Right cardiac atrium (tissue), 5 donors: ENCODE data around the gene TSPAN4. TPM values are rescaled to one million over a fixed set of nuclear protein-coding genes. Genes with fewer than 3 reads are reported as not detected.

Experiments used
- ATAC-seq, 2 donors: fragments of 200-7000 bp; cut with Tn5 transposase; one replicate each; pipeline versions ENCODE4 v1.8.0 to v1.9.1; 2020; ENCODE audit warnings: moderate library complexity in 2 of 2, mild to moderate bottlenecking in 1 of 2
- DNase-seq, 3 donors: peaks; one replicate each; pipeline ENCODE4 v3.0.0-alpha.2; 2020
- H3K27ac ChIP-seq: one replicate; pipeline ENCODE4 v1.5.1; 2013; ENCODE audit warnings: mild to moderate bottlenecking, low read length, control low read depth, moderate library complexity
- H3K27me3 ChIP-seq: one replicate; pipeline ENCODE4 v1.6.1; 2013; ENCODE audit not compliant: control insufficient read depth, insufficient read depth
- H3K4me1 ChIP-seq: one replicate; pipeline ENCODE4 v1.6.1; 2013; ENCODE audit warnings: low read length; ENCODE audit not compliant: control insufficient read depth, insufficient read depth
- H3K4me3 ChIP-seq: one replicate; pipeline ENCODE4 v1.5.1; 2013; ENCODE audit warnings: low read length, control low read depth
- H3K9me3 ChIP-seq: one replicate; pipeline ENCODE4 v1.6.1; 2013; ENCODE audit warnings: low read length; ENCODE audit not compliant: control insufficient read depth
- WGBS: extraction: QIAGEN DNeasy Blood & Tissue Kit; methylation state at CpG from one replicate; pipeline ENCODE4 v1.1.7; 2013; 5-methylcytosine and 5-hydroxymethylcytosine counted together
- intact Hi-C, 4 donors: fragments of 100-400 bp; cut with DNase I; formaldehyde crosslinking; loops; one replicate each; pipeline versions ENCODE4 v1.11.0 to v1.14.0; 2022 to 2023
- polyA plus RNA-seq: library from polyadenylated mRNA; stranded (reverse); fragments of 200-250 nt; gene quantifications from one replicate; pipeline ENCODE4 v1.2.3, GENCODE V29; 2013
- total RNA-seq, 4 donors: library from RNA; stranded (reverse); fragmentation: NEBNext Ultra II Directional; extraction: Animal tissue kit (Norgen Biotek cat#: 25700); gene quantifications; one replicate each; pipeline ENCODE4 v1.2.1, GENCODE V29; 2021
- donor health status: healthy with polysubstance abuse.
- donor health status: DM: no; HTN: yes; CAD: no.
- donor health status: DM: no; HTN: no; CAD: no.
- donor health status: DM: no; HTN: yes; CAD: no; lungs with severe emphysema.
- donor health status: DM: yes; HTN: yes; CAD: no.

Gene TSPAN4
- total and polyA plus RNA-seq, 5 donors: 36.6 to 45.1 (median 40.7) TPM

DNA sequence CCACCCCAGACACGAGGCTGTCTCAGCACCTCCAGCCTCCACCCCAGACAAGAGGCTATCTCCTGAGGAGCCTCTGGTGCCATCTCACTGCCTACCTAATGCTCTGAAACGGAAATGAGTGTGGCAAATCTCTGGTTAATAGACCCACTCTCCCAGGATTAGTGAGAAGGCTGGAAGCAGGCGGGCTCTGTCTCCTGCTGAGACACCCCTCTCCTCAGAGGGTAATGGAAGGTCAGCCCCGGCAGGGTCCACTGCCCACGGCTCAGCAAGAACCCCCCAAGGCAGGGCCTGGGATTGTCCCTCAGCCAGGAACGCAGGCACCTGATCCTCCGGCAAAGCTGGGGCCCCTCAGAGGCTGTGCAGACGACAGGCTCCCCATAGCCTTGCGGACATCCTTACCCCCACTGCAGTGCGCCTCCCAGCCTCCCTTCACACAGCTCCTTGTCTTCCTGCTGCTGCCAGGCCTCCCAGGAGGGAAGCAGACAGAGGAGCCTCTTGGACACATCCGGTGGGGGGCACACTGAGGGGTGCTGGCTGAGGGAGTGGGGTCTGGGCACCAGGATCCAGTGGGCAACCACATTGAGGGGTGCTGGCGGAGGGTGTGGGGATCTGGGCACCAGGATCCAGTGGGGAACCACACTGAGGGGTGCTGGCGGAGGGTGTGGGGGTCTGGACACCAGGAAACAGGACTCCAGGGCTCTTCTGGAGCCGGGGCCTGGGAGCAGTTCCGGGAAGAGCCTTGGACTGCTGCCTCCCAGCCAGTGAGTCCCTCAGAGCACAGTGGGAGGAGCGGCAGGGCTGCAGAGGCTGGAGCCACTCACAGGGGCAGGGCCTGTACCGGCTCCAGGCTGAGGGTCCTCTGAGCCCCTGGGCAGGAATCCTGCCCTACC lies 54.8 kb downstream of the TSPAN4 start:
- intact Hi-C loops: no loop called here
- WGBS: 81% methylated on average over 17 of the region's 17 CpGs
- no peaks in the 10 kb centered on the region for H3K27me3 ChIP-seq
- H3K4me3 ChIP-seq: no peak overlapping the region
- peak; percentile 11 to 13 for ATAC-seq
- no peak overlapping the region for H3K27ac ChIP-seq
- no peaks in the 10 kb centered on the region for H3K9me3 ChIP-seq
- no peaks in the 10 kb centered on the region for H3K4me1 ChIP-seq
- DNase-seq: peak in 1 of 3 donors; percentile 46

DNA sequence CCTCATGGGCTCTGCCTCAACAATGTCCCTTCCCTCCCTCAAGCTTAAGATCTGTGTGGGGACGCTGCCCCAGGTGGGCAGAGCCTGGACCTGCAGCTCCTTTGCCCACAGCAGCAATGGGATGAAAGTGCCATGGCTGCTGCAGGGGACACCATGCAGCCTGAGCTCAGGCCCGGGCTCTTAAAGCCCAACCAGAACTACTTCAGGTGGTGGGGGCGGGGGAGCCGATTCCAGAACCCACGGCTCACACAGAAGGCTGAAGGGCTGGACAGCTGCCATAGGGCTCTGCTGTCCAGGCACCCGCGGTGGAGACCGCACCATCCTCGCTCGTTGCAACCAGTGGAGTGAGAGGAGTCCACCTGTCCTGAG lies 55.5 kb downstream of the TSPAN4 start:
- H3K4me3 ChIP-seq: no peak overlapping the region
- DNase-seq: no peak
- intact Hi-C loops: no loop called here
- ATAC-seq: peak in 1 of 2 donors; percentile 4
- no peak overlapping the region for H3K27ac ChIP-seq
- 73% methylated on average over 10 of the region's 10 CpGs for WGBS
- no peaks in the 10 kb centered on the region for H3K27me3 ChIP-seq
- no peaks in the 10 kb centered on the region for H3K9me3 ChIP-seq
- H3K4me1 ChIP-seq: no peaks in the 10 kb centered on the region

DNA sequence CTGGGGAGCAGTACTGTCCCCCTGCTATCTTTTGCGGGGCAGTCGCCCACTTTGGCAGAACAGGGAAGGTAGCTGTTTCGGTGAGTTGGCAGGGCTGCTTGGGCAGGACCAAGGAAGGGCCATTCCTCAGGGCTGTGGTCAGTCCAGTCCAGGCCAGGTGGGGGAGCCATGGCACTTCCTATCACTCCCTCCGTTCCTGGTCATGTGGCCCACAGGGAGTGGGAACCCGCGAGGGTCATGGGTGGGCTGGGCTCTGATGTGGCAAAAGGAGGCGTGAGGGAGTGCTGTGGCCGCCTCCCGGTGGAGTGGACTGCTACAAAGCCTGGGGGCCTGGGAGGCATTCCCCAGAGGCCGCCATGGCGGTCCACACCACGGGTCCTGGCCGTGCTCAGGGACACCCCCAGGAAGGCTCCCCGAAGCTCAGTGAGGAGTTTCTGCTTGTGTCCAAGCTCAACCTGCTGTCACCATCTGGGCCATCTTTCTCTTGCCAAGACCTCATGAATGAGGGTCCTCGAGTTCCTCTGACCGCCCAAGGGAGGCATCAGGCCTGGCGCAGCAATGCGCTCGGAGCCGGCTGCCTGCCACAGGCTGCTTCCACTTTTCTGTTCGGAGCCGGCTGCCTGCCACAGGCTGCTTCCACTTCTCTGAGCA lies 56.0 kb downstream of the TSPAN4 start:
- H3K27me3 ChIP-seq: no peaks in the 10 kb centered on the region
- no peak overlapping the region for H3K27ac ChIP-seq
- intact Hi-C loops: no loop called here
- no peak for DNase-seq
- WGBS: 82% methylated on average over 22 of the region's 22 CpGs
- no peak overlapping the region for H3K4me3 ChIP-seq
- H3K9me3 ChIP-seq: no peaks in the 10 kb centered on the region
- no peaks in the 10 kb centered on the region for H3K4me1 ChIP-seq
- ATAC-seq: peak; percentile 12 to 13

DNA sequence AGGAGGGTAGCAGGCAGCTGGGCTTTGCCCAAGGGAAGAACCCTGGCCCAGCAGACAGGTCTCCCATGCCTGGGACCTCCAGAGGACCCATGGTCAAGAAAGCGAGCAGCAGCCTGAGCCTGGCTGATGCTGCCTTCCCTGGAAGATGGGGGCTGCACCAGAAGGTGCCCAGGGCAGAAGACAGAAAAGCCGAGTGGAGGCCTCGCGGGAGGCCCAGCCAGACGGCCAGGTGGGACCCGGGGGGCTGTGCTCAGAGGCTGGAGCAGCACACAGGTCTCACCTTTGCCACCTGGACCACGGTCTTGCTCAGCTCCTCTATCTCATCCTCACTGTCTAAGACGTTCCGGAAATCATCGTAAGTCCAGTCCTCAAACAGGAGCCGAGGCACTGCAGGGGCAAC lies 57.1 kb downstream of the TSPAN4 start:
- WGBS: 91% methylated on average over 11 of the region's 11 CpGs
- no peak overlapping the region for H3K4me3 ChIP-seq
- H3K9me3 ChIP-seq: no peaks in the 10 kb centered on the region
- H3K27me3 ChIP-seq: no peaks in the 10 kb centered on the region
- H3K4me1 ChIP-seq: no peaks in the 10 kb centered on the region
- no peak for ATAC-seq
- H3K27ac ChIP-seq: no peak overlapping the region
- DNase-seq: no peak
- intact Hi-C loops: no loop called here

- Histone ChIP-seq H3K27me3 (no peaks in the 10 kb centered on the region), H3K4me3 (no peak overlapping the region), H3K9me3 (no peaks in the 10 kb centered on the region), H3K27ac (no peak overlapping the region), H3K4me1 (no peaks in the 10 kb centered on the region)
- intact Hi-C loops: no loop called here
- DNase-seq: no peak
- ATAC-seq: no peak
- WGBS: 95% methylated on average over 7 of the region's 7 CpGs
Measured at GRCh38 chr11:900545-900944, 57.9 kb downstream of the TSPAN4 start.

DNA sequence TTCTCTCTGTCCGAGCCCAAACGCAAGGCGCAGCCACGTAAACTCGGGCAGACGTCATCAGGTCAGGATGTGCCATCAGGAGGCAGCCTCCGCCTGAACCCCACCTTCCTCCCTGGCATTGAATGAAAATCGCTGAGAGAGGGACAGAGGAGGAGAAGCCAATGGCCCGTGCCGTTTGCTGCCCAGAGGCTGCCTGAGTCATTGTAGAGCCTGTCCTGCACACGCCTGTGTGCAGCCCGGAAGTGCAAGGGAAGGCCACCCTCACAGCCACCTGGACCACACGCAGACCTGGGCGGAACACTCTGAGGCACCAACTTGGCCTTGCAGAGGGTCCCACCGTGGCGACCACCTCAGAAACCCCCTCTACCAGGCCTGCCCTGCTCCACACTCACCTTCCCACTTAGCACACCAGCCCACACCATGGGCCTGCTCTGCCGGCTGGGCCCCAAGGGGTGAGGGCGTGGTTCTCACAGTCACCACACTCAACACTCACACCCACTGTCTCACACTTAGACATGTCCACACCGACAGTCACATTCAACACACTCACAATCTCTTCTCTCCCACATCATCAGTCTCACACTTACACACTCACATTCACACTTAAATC lies 58.9 kb downstream of the TSPAN4 start:
- H3K4me1 ChIP-seq: no peaks in the 10 kb centered on the region
- H3K27me3 ChIP-seq: no peaks in the 10 kb centered on the region
- no peaks in the 10 kb centered on the region for H3K9me3 ChIP-seq
- ATAC-seq (no peak), DNase-seq (no peak)
- WGBS: 89% methylated on average over 19 of the region's 19 CpGs
- intact Hi-C loops: no loop called here
- no peak overlapping the region for H3K4me3 ChIP-seq
- H3K27ac ChIP-seq: no peak overlapping the region

DNA sequence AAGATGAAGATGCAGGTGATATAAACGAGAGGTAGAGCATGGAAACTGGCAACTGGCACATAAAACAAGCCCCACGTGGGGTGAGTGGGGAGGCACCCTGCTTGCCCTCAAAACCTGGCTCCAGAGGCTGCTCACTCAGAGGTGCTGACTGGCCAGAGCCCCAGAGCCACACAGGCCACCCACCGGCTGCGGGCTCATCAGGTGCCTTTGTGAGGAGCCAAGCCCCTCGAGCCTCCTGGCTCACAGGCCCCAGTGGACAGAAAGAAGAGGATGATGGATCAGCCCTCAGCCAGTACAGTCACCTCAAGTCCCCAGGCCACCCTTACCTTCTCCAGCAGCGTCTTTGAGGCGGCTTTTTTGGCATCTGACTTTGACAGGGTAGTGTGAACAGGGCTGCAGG lies 61.7 kb downstream of the TSPAN4 start:
- H3K27me3 ChIP-seq: no peaks in the 10 kb centered on the region
- H3K4me1 ChIP-seq: no peaks in the 10 kb centered on the region
- no peaks in the 10 kb centered on the region for H3K9me3 ChIP-seq
- DNase-seq (no peak), ATAC-seq (no peak)
- WGBS: 94% methylated on average over 7 of the region's 7 CpGs
- no peak overlapping the region for H3K27ac ChIP-seq
- H3K4me3 ChIP-seq: no peak overlapping the region
- intact Hi-C loops: no loop called here

- no peaks in the 10 kb centered on the region for H3K27me3 ChIP-seq
- ATAC-seq (no peak), DNase-seq (no peak)
- H3K4me3 ChIP-seq: no peak overlapping the region
- WGBS: 87% methylated on average over 7 of the region's 7 CpGs
- intact Hi-C loops: no loop called here
- H3K4me1 ChIP-seq: no peaks in the 10 kb centered on the region
- no peaks in the 10 kb centered on the region for H3K9me3 ChIP-seq
- H3K27ac ChIP-seq: no peak overlapping the region
Measured at GRCh38 chr11:905952-906351, 63.3 kb downstream of the TSPAN4 start.

- H3K9me3 ChIP-seq: no peaks in the 10 kb centered on the region
- H3K27ac ChIP-seq: no peak overlapping the region
- H3K4me1 ChIP-seq: no peaks in the 10 kb centered on the region
- no peak for DNase-seq
- ATAC-seq: no peak
- 89% methylated on average over 2 of the region's 2 CpGs for WGBS
- intact Hi-C loops: no loop called here
- no peaks in the 10 kb centered on the region for H3K27me3 ChIP-seq
- no peak overlapping the region for H3K4me3 ChIP-seq
Measured at GRCh38 chr11:907668-908067, 65.0 kb downstream of the TSPAN4 start.

DNA sequence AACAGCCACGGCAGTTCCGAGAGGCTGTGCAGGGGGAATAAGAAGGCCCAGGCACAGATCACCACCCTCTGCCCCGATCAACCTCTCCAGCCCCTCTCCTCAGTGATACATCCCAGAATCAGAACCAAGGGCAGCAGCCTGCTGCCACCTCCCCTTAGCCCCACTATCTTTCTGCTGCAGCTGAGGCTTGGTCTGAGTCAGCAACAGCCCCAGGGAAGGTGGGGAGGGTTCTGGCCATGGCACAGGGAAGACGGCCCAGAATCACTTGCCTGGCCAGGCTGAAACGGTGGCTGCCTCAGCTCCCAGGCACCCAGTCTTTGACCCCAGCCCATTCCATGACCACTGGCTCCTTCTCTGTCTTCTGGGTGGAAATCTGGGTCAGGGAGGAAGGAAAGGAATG lies 65.6 kb downstream of the TSPAN4 start:
- H3K4me1 ChIP-seq: no peaks in the 10 kb centered on the region
- intact Hi-C loops: no loop called here
- no peak for DNase-seq
- no peak for ATAC-seq
- no peaks in the 10 kb centered on the region for H3K27me3 ChIP-seq
- 86% methylated on average over 5 of the region's 5 CpGs for WGBS
- no peak overlapping the region for H3K4me3 ChIP-seq
- H3K27ac ChIP-seq: no peak overlapping the region
- no peaks in the 10 kb centered on the region for H3K9me3 ChIP-seq

- ATAC-seq: no peak
- Histone ChIP-seq H3K27me3 (no peaks in the 10 kb centered on the region), H3K4me1 (no peaks in the 10 kb centered on the region), H3K9me3 (no peaks in the 10 kb centered on the region), H3K27ac (no peak overlapping the region), H3K4me3 (no peak overlapping the region)
- 89% methylated on average over 11 of the region's 11 CpGs for WGBS
- intact Hi-C loops: no loop called here
- no peak for DNase-seq
Measured at GRCh38 chr11:909406-909805, 66.8 kb downstream of the TSPAN4 start.
